ENCODE results near the gene PARP16. TPM values are rescaled to one million over a fixed set of nuclear protein-coding genes. Genes with fewer than 3 reads are reported as not detected.

PARP16 gene
- total and polyA plus RNA-seq, 7 donors = 2.8 to 6.3 (median 4.3) TPM

- DNase-seq = no peak
- intact Hi-C loops (cut with DNase I) = loop anchor here in 1 of 2 donors (10.0 kb wide), 1 partner anchor 264 kb away; no protein-coding TSS in a partner anchor
- no peaks in the 10 kb centered on the region for H3K36me3 ChIP-seq (ENCODE audit: insufficient read depth in 1 of 2, low read depth in 1 of 2)
- H3K27ac ChIP-seq = no peak overlapping the region
- 83 to 88% (median 84%) methylated on average over 11 of the region's 11 CpGs for WGBS, 3 donors
- H3K4me3 ChIP-seq = no peak overlapping the region
- no peaks in the 10 kb centered on the region for H3K9me3 ChIP-seq
- H3K27me3 ChIP-seq (ENCODE audit: insufficient read depth in 3 of 3, low read length in 2 of 3) = no peaks in the 10 kb centered on the region
- peaks cover 18% of the 10 kb centered on the region for H3K4me1 ChIP-seq
- ATAC-seq = no peak
- TF ChIP-seq, protein P1, sequence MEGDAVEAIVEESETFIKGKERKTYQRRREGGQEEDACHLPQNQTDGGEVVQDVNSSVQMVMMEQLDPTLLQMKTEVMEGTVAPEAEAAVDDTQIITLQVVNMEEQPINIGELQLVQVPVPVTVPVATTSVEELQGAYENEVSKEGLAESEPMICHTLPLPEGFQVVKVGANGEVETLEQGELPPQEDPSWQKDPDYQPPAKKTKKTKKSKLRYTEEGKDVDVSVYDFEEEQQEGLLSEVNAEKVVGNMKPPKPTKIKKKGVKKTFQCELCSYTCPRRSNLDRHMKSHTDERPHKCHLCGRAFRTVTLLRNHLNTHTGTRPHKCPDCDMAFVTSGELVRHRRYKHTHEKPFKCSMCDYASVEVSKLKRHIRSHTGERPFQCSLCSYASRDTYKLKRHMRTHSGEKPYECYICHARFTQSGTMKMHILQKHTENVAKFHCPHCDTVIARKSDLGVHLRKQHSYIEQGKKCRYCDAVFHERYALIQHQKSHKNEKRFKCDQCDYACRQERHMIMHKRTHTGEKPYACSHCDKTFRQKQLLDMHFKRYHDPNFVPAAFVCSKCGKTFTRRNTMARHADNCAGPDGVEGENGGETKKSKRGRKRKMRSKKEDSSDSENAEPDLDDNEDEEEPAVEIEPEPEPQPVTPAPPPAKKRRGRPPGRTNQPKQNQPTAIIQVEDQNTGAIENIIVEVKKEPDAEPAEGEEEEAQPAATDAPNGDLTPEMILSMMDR (IDR thresholded peaks at IDR 0.05) = no peak
Observed at GRCh38 chr15:65298731-65299130, 12.0 kb upstream of the PARP16 start.

- intact Hi-C loops (cut with DNase I) = loop anchor here in 1 of 2 donors (10.0 kb wide), 1 partner anchor 258 kb away; no protein-coding TSS in a partner anchor
- WGBS, 3 donors = 55 to 66% (median 64%) methylated on average over 1 of the region's 1 CpG
- H3K4me3 ChIP-seq = no peak overlapping the region
- H3K9me3 ChIP-seq = no peaks in the 10 kb centered on the region
- no peak overlapping the region for H3K27ac ChIP-seq
- TF ChIP-seq, protein P1 (IDR thresholded peaks at IDR 0.05) = no peak
- H3K36me3 ChIP-seq (ENCODE audit: insufficient read depth in 1 of 2, low read depth in 1 of 2) = no peaks in the 10 kb centered on the region
- peaks cover 13% of the 10 kb centered on the region for H3K4me1 ChIP-seq
- DNase-seq = no peak
- no peak for ATAC-seq
- H3K27me3 ChIP-seq (ENCODE audit: insufficient read depth in 3 of 3, low read length in 2 of 3) = no peaks in the 10 kb centered on the region
Observed at GRCh38 chr15:65292938-65293518, 6.3 kb upstream of the PARP16 start.

DNA sequence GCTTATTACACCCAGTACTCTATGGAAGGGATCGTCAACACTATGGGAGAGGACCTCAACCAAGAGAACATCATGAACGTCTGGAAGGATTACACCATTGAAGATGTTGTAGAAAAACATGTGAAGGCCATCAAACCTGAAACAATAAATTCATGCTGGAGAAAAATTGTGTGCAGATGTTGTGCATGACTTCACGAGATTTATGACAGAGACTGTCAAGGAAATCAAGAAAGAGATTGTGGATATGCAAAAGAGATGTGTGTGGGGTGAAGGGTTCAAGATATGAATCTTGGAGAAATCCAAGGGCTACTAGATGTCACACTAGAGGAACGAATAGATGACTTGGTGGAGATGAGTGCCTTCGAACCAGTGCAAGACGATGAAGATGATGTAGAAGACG lies 3.5 kb upstream of the PARP16 start:
- ATAC-seq (no peak), DNase-seq (no peak)
- Histone ChIP-seq H3K4me1 (peaks cover 10% of the 10 kb centered on the region), H3K27me3 (ENCODE audit: insufficient read depth in 3 of 3, low read length in 2 of 3) (no peaks in the 10 kb centered on the region), H3K36me3 (ENCODE audit: insufficient read depth in 1 of 2, low read depth in 1 of 2) (no peaks in the 10 kb centered on the region), H3K9me3 (no peaks in the 10 kb centered on the region), H3K27ac (no peak overlapping the region), H3K4me3 (no peak overlapping the region)
- intact Hi-C loops (cut with DNase I) = loop anchor here in 1 of 2 donors (10.0 kb wide), 1 partner anchor 255 kb away; no protein-coding TSS in a partner anchor
- WGBS, 3 donors = 83 to 89% (median 83%) methylated on average over 7 of the region's 7 CpGs
- TF ChIP-seq, protein P1 (IDR thresholded peaks at IDR 0.05) = no peak

- H3K27ac ChIP-seq = no peak overlapping the region
- intact Hi-C loops (cut with DNase I) = no loop called here
- TF ChIP-seq, protein P1 (IDR thresholded peaks at IDR 0.05) = no peak
- H3K9me3 ChIP-seq = no peaks in the 10 kb centered on the region
- peaks cover 17% of the 10 kb centered on the region for H3K4me1 ChIP-seq
- DNase-seq (no peak), ATAC-seq (no peak)
- no peaks in the 10 kb centered on the region for H3K27me3 ChIP-seq (ENCODE audit: insufficient read depth in 3 of 3, low read length in 2 of 3)
- H3K36me3 ChIP-seq (ENCODE audit: insufficient read depth in 1 of 2, low read depth in 1 of 2) = no peaks in the 10 kb centered on the region
- H3K4me3 ChIP-seq = no peak overlapping the region
- WGBS, 3 donors = 88 to 93% (median 93%) methylated on average over 7 of the region's 7 CpGs
Observed at GRCh38 chr15:65289261-65289854, 2.7 kb upstream of the PARP16 start.
